ENCODE results near the gene NARF. TPM values are rescaled to one million over a fixed set of nuclear protein-coding genes. Genes with fewer than 3 reads are reported as not detected.

Gene NARF
- total and polyA plus RNA-seq, 2 of the 8 experiments (the other 6 are each of a cell fraction or from before 2014, with no cell fraction given): 97.4 to 131 TPM

- Histone ChIP-seq H3K79me2 (ENCODE audit: control insufficient read depth in 1 of 2, insufficient read depth in 2 of 2, low read length in 2 of 2) (peaks cover 0 to 6% of the 10 kb centered on the region in 2 experiments; a peak in 1 of 4 replicates), H3K23ac (ENCODE audit: insufficient read length) (no peak overlapping the region), H3K23me2 (ENCODE audit: low read depth, low read length) (peaks cover 4% of the 10 kb centered on the region; the same call in 1 of the 2 replicates), H4K5ac (ENCODE audit: insufficient read length, low read depth, low read length) (no peak overlapping the region), H3K4ac (replicated peaks; ENCODE audit: insufficient read length, low read depth, low read length) (no peak overlapping the region), H3K14ac (ENCODE audit: insufficient read length) (no peak overlapping the region), H2AK5ac (ENCODE audit: low read depth, low read length) (no peak overlapping the region), H2BK15ac (ENCODE audit: low read length) (no peak overlapping the region), H2BK12ac (ENCODE audit: low read depth, low read length) (no peak overlapping the region), H3K56ac (replicated peaks; ENCODE audit: insufficient read length, low read depth, low read length) (no peak overlapping the region), H4K20me1 (replicated peaks in 1 of 2; ENCODE audit: control insufficient read depth in 1 of 2, insufficient read depth in 2 of 2, low read length in 2 of 2) (peaks cover 2 to 19% of the 10 kb centered on the region in 2 experiments), H3K79me1 (ENCODE audit: low read depth, low read length) (no peaks in the 10 kb centered on the region; the same call in 1 of the 2 replicates), H4K8ac (ENCODE audit: extremely low read depth, insufficient read depth, low read length) (no peak overlapping the region), H2AFZ (ENCODE audit: low read length) (no peak overlapping the region), H3K4me2 (ENCODE audit: insufficient read depth in 1 of 2, low read depth in 2 of 2, low read length in 2 of 2) (no peak overlapping the region), H3K27me3 (replicated peaks in 1 of 4; ENCODE audit: control insufficient read depth in 3 of 4, extremely low read depth in 1 of 4, insufficient read depth in 3 of 4, low read length in 3 of 4) (no peaks in the 10 kb centered on the region), H2BK120ac (replicated peaks; ENCODE audit: low read depth, low read length) (no peak overlapping the region), H3K9ac (replicated peaks in 1 of 4; ENCODE audit: extremely low read depth in 1 of 4, low read depth in 3 of 4, low read length in 3 of 4) (no peak overlapping the region), H3K27ac (ENCODE audit: low read depth, low read length) (no peak overlapping the region), H3K9me3 (ENCODE audit: insufficient read depth in 2 of 2, low read depth in 1 of 2, low read length in 1 of 2) (peaks cover 0 to 1% of the 10 kb centered on the region in 2 experiments; a peak in 1 of 4 replicates), H3K18ac (ENCODE audit: extremely low read depth, low read length) (no peak overlapping the region), H2BK20ac (ENCODE audit: low read length) (no peak overlapping the region), H3K36me3 (ENCODE audit: control insufficient read depth in 2 of 4, insufficient read depth in 4 of 4, low read length in 3 of 4) (peaks cover 4 to 17% (median 8%) of the 10 kb centered on the region in 4 experiments; a peak in 4 of 8 replicates), H4K91ac (replicated peaks; ENCODE audit: insufficient read length, low read length) (no peak overlapping the region), H2BK5ac (ENCODE audit: low read depth, low read length) (no peak overlapping the region), H3K4me3 (ENCODE audit: extremely low read depth in 1 of 4, insufficient read depth in 2 of 4, low read depth in 3 of 4, low read length in 4 of 4) (no peak overlapping the region), H3K4me1 (replicated peaks in 1 of 4; ENCODE audit: control insufficient read depth in 3 of 4, insufficient read depth in 4 of 4, low read length in 3 of 4) (peaks cover 0 to 9% (median 3%) of the 10 kb centered on the region in 4 experiments; a peak in 4 of 7 replicates)
- DNase-seq (ENCODE audit: low read depth in 1 of 2, low spot score in 2 of 2): no peak
- ChIA-PET CTCF (ENCODE audit: partially characterized antibody) (interaction anchor here (2.2 to 2.8 kb wide), 2 partner anchors 24 to 97 kb away, joined by 5 to 11 read pairs; no protein-coding TSS in a partner anchor), POLR2A (ENCODE audit: partially characterized antibody) (interaction anchor here (1.0 to 1.5 kb wide), 2 partner anchors 9 to 14 kb away, joined by 3 to 5 read pairs; no protein-coding TSS in a partner anchor)
- no peak for FAIRE-seq
- 89% methylated on average over 11 of the region's 11 CpGs; no CpG with 5 or more reads in 1 of the 2 experiments for WGBS, 2 experiments (ENCODE audit: extremely low coverage in 1 of 2, insufficient coverage in 1 of 2, insufficient read length in 1 of 2, insufficient replicate concordance in 2 of 2, low coverage in 1 of 2, low lambda C conversion rate in 2 of 2, missing lambda C conversion rate in 1 of 2)
- TF ChIP-seq HDAC6 (IDR thresholded peaks at IDR 0.05; ENCODE audit: low read depth, low read length) (no peak), PHF8 (conservative IDR thresholded peaks at IDR 0.05; ENCODE audit: low read depth, low read length) (no peak), RBBP5 (IDR thresholded peaks at IDR 0.05; ENCODE audit: borderline replicate concordance, low read depth, low read length) (no peak), CBX8 (IDR thresholded peaks at IDR 0.05; ENCODE audit: borderline replicate concordance, low read depth, low read length) (no peak), TCF12 (IDR thresholded peaks at IDR 0.05; ENCODE audit: low read depth, low read length) (no peak), KDM1A (IDR thresholded peaks at IDR 0.05; ENCODE audit: borderline replicate concordance, low read length) (no peak), RXRA (IDR thresholded peaks at IDR 0.05; ENCODE audit: insufficient read depth, low read depth, low read length) (no peak), SIX5 (IDR thresholded peaks at IDR 0.05; ENCODE audit: low read depth, low read length) (no peak), HDAC2 (IDR thresholded peaks at IDR 0.05; ENCODE audit: borderline replicate concordance in 1 of 2, low read depth in 2 of 2, low read length in 2 of 2) (no peak), CBX5 (IDR thresholded peaks at IDR 0.05; ENCODE audit: low read depth, low read length) (no peak), SP2 (IDR thresholded peaks at IDR 0.05; ENCODE audit: low read length) (no peak), TAF1 (IDR thresholded peaks at IDR 0.05; ENCODE audit: low read depth, low read length) (no peak), GTF2F1 (IDR thresholded peaks at IDR 0.05; ENCODE audit: borderline replicate concordance, low read depth, low read length) (no peak), POLR2A (IDR thresholded peaks at IDR 0.05; ENCODE audit: control extremely low read depth in 1 of 2, low read depth in 2 of 2, low read length in 2 of 2) (no peak), CHD1 (IDR thresholded peaks at IDR 0.05; ENCODE audit: low read depth, low read length) (no peak)
These were observed 10.7 kb upstream of the NARF start for GRCh38 chr17:82447876-82448275.
